Colonic mucosa (tissue), 4 donors: Measurements from ENCODE around the gene BCL11B. TPM values are rescaled to one million over a fixed set of nuclear protein-coding genes. Genes with fewer than 3 reads are reported as not detected.

Source experiments
- DNase-seq: peaks from one replicate; pipeline ENCODE4 v3.0.0-alpha.2; 2020
- H3K27ac ChIP-seq: fragments of 200-600 bp; one replicate; pipeline ENCODE4 v1.8.0; 2021
- H3K27me3 ChIP-seq: fragments of 200-600 bp; one replicate; pipeline ENCODE4 v1.8.0; 2021
- H3K36me3 ChIP-seq: fragments of 200-600 bp; one replicate; pipeline ENCODE4 v1.8.0; 2021
- H3K4me1 ChIP-seq: fragments of 200-600 bp; one replicate; pipeline ENCODE4 v1.8.0; 2021; ENCODE audit warnings: mild to moderate bottlenecking
- H3K4me3 ChIP-seq: fragments of 200-600 bp; one replicate; pipeline ENCODE4 v1.8.0; 2021
- H3K9ac ChIP-seq, 2 donors: one replicate each; pipeline ENCODE4 v1.7.0; 2013; ENCODE audit warnings: control low read depth in 2 of 2, low read depth in 2 of 2, low read length in 2 of 2
- H3K9me3 ChIP-seq: fragments of 200-600 bp; one replicate; pipeline ENCODE4 v1.8.0; 2021
- CTCF ChIP-seq: fragments of 200-600 bp; IDR thresholded peaks from one replicate; pipeline ENCODE4 v1.8.0; 2022; ENCODE audit warnings: antibody characterized with exemption, mild to moderate bottlenecking
- intact Hi-C: fragments of 100-400 bp; cut with DNase I; formaldehyde crosslinking; loops from one replicate; pipeline ENCODE4 v1.14.1; 2022
- total RNA-seq, 2 donors: library from RNA; stranded (reverse); fragmentation: NEBNext Ultra II Directional in 1 of 2; extraction: Animal tissue kit (Norgen Biotek cat#: 25700) in 1 of 2; gene quantifications; one replicate each; pipeline ENCODE4 v1.2.1, GENCODE V29; 2021
- donor health status: healthy.
- donor health status: DM: no; HTN: no; CAD: no.
- donor health status: DM: no; HTN: no; CAD: no.

Gene BCL11B
- total RNA-seq, 2 donors from 2014 or later = 5.6 to 10.4 TPM

- no peak for TF ChIP-seq CTCF
- Histone ChIP-seq H3K36me3 (no peaks in the 10 kb centered on the region), H3K27me3 (no peaks in the 10 kb centered on the region), H3K9me3 (no peaks in the 10 kb centered on the region), H3K9ac (no peak overlapping the region), H3K4me3 (no peak overlapping the region), H3K27ac (no peak overlapping the region), H3K4me1 (no peaks in the 10 kb centered on the region)
- DNase-seq = no peak
- intact Hi-C loops = no loop called here
Measured at GRCh38 chr14:99143793-99144192, 128.2 kb downstream of the BCL11B start.

GRCh38 chr14:99143126-99143525 is 128.9 kb downstream of the BCL11B start:
- H3K9ac ChIP-seq = no peak overlapping the region
- no peak for DNase-seq
- intact Hi-C loops = no loop called here
- H3K27ac ChIP-seq = no peak overlapping the region
- TF ChIP-seq CTCF = no peak
- H3K9me3 ChIP-seq = no peaks in the 10 kb centered on the region
- no peak overlapping the region for H3K4me3 ChIP-seq
- no peaks in the 10 kb centered on the region for H3K4me1 ChIP-seq
- no peaks in the 10 kb centered on the region for H3K27me3 ChIP-seq
- H3K36me3 ChIP-seq = no peaks in the 10 kb centered on the region

- no peak overlapping the region for H3K27ac ChIP-seq
- DNase-seq = no peak
- H3K9me3 ChIP-seq = no peaks in the 10 kb centered on the region
- H3K27me3 ChIP-seq = no peaks in the 10 kb centered on the region
- no peaks in the 10 kb centered on the region for H3K4me1 ChIP-seq
- H3K4me3 ChIP-seq = no peak overlapping the region
- intact Hi-C loops = no loop called here
- H3K9ac ChIP-seq = no peak overlapping the region
- no peak for TF ChIP-seq CTCF
- H3K36me3 ChIP-seq = no peaks in the 10 kb centered on the region
Measured at GRCh38 chr14:99141236-99141635, 130.8 kb downstream of the BCL11B start.

GRCh38 chr14:99138999-99139865 is 132.8 kb downstream of the BCL11B start:
- Histone ChIP-seq H3K9ac (no peak overlapping the region), H3K36me3 (no peaks in the 10 kb centered on the region), H3K4me1 (no peaks in the 10 kb centered on the region), H3K9me3 (no peaks in the 10 kb centered on the region), H3K4me3 (no peak overlapping the region), H3K27me3 (no peaks in the 10 kb centered on the region), H3K27ac (no peak overlapping the region)
- no peak for DNase-seq
- no peak for TF ChIP-seq CTCF
- intact Hi-C loops = no loop called here

- no peak for TF ChIP-seq CTCF
- Histone ChIP-seq H3K4me1 (no peaks in the 10 kb centered on the region), H3K4me3 (no peak overlapping the region), H3K27ac (no peak overlapping the region), H3K9me3 (no peaks in the 10 kb centered on the region), H3K27me3 (no peaks in the 10 kb centered on the region), H3K36me3 (no peaks in the 10 kb centered on the region), H3K9ac (no peak overlapping the region)
- no peak for DNase-seq
- intact Hi-C loops = no loop called here
Measured at GRCh38 chr14:99137913-99138571, 134.0 kb downstream of the BCL11B start.
